NCI-H526 treated with DMSO at 0.1 percent for 48 hours (cell line): ENCODE results near the gene FPGS.

ENCODE experiments used
- DNase-seq: peaks from one replicate; lab custom pipeline; 2025; lab: John Stamatoyannopoulos, UW

FPGS gene

DNA sequence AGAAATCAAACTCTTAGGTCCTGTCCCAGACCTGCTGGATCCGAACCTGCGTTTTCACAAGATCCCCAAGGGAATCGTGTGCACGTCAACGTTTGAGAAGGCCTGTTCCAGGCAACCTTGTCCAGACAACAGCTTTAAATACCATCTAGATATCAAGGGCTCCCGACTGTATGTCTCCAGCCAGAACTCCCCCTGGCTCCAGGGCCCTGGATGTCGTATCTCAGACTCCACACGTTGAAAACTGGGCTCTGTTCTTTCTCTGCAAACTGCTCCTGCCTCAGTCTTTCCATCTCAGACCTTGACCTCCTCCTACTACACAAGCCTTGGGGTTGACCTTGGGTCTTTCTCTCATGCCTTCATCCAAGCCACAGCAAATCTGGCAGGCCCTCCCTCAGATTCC lies 57.6 kb downstream of the FPGS start:
- DNase-seq, result no peak

DNA sequence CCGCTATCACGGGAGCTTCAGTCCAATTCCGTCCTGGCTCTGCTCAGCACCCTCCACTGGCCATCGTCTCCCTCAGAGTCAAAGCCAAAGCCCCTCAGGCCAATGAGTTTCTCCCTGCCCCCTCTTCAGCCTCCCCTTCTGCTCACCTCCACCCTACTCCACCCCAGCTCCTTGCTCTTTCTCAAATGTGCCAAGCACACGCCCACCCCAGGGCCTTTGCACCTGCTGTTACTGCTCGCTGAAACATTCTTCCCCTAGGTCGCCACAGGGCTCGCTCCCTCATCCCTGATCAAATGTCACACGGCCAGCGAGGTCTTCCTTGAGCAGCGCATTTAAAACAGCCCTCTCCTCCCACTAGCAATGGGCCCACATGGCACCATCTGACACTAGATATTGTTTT lies 58.1 kb downstream of the FPGS start:
- no peak for DNase-seq

DNA sequence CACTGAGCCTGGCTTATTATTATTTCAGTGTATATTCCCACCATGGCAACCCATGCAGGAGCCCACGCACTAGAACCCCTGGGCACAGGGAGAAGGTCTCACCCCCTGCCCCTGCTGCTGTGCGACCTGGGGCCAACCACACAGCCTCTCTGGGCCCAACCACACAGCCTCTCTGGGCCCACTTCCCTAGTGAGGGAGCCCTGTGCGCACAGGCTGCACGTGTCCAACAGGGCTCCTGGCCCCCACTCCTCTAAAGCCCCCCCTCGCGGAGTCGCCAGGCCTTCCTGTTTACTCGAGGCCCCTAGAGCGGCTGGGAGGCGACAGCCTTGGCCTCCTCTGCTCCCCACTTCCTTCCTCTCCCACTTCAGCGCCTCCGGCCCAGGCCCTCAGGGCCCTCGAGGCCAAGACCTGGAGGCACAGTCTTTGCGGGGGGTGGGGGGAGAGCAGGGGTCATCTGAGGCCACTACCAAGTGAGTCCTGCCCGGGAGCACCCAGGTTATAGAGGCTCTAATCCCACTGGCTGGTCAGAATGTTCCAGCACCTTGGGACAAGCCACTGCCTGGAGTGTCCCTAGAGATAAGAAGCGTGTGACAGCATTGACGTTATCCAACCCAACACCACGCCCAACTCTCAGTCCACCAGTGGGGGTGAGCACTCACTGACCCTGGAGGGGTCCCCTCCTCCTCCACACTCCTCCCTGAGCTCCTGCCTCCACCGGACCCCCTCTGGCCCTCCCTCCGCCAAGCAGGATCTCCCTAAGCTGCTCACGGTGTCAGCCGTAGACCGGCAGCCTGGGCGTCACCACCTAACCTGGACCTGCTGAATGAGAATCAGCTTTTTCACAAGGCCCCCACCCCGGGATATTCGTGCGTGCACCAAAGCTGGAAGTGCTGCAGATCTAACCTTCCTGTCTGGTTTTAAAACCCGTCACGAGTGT lies 59.7 kb downstream of the FPGS start:
- DNase-seq, result no peak

DNA sequence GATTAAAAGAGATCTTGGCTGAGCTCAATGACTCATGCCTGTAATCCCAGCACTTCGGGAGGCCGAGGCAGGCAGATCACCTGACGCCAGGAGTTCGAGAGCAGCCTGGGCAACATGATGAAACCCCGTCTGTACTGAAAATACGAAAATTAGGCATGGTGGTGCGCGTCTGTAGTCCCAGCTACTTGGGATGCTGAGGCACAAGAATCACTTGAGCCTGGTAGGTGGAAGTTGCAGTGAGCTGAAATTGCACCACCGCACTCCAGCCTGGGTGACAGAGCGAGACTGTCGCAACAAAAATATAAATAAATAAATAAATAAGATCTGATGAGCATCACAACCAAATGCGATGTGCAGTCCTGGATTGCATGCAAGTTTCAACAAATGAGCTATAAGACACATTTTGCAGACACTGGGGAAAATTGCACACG lies 60.5 kb downstream of the FPGS start:
- DNase-seq, result no peak
